Memory B cell (primary cell): ENCODE measurements around the gene CXCR3.
"Not testable (repeated sequence)": the region's sequence is repeated elsewhere in the genome, so short reads cannot be mapped to it uniquely, and the experiment has no call there.

ENCODE experiments used
- ATAC-seq: fragments of 150-1000 bp; cut with Tn5 transposase; 2 replicates; pipeline ENCODE4 v1.10.0; 2021; ENCODE audit warnings: low read depth, mild to moderate bottlenecking, moderate library complexity
- DNase-seq, 2 donors: peaks; one replicate each; pipeline ENCODE4 v3.0.0; 2022; ENCODE audit warnings: low spot score in 2 of 2
- H3K27ac Mint-ChIP-seq: one replicate; pipeline ENCODE4 v1.8.0; 2022; ENCODE audit warnings: mild to moderate bottlenecking, moderate library complexity, mixed read lengths
- H3K27me3 Mint-ChIP-seq: one replicate; pipeline ENCODE4 v1.8.0; 2022; ENCODE audit warnings: mixed read lengths
- H3K36me3 Mint-ChIP-seq: one replicate; pipeline ENCODE4 v1.8.0; 2022; ENCODE audit warnings: mild to moderate bottlenecking, mixed read lengths
- H3K4me1 Mint-ChIP-seq: one replicate; pipeline ENCODE4 v1.8.0; 2022; ENCODE audit warnings: mixed read lengths
- H3K4me3 Mint-ChIP-seq: one replicate; pipeline ENCODE4 v1.8.0; 2022; ENCODE audit warnings: mild to moderate bottlenecking, moderate library complexity, mixed read lengths
- H3K9me3 Mint-ChIP-seq: one replicate; pipeline ENCODE4 v1.8.0; 2022; ENCODE audit warnings: mixed read lengths

Gene CXCR3

GRCh38 chrX:71653344-71653743, 35.0 kb upstream of the CXCR3 start:
- Mint-ChIP-seq H3K4me1 (peaks cover 7% of the 10 kb centered on the region), H3K27ac (no peak overlapping the region), H3K36me3 (no peaks in the 10 kb centered on the region)

GRCh38 chrX:71652405-71652804, 34.1 kb upstream of the CXCR3 start:
- Mint-ChIP-seq H3K9me3 (no peaks in the 10 kb centered on the region), H3K27me3 (no peaks in the 10 kb centered on the region), H3K4me1 (peaks cover 7% of the 10 kb centered on the region), H3K36me3 (no peaks in the 10 kb centered on the region), H3K4me3 (no peak overlapping the region), H3K27ac (no peak overlapping the region)
- ATAC-seq (peak; percentile 50), DNase-seq (peak; percentile 26 to 43)

More at GRCh38 chrX:71653344-71653743, 35.0 kb upstream of the CXCR3 start:
- H3K27me3 Mint-ChIP-seq = no peaks in the 10 kb centered on the region
- H3K9me3 Mint-ChIP-seq = no peaks in the 10 kb centered on the region
- no peak overlapping the region for H3K4me3 Mint-ChIP-seq
- no peak for ATAC-seq
- no peak for DNase-seq

- DNase-seq = peak in 1 of 2 donors; percentile 33
- peak; percentile 90 for ATAC-seq
These were observed 32.1 kb upstream of the CXCR3 start for GRCh38 chrX:71650333-71650969.

GRCh38 chrX:71644406-71644805, 26.1 kb upstream of the CXCR3 start:
- ATAC-seq, H3K4me3 Mint-ChIP-seq, DNase-seq, H3K27me3 Mint-ChIP-seq, H3K27ac Mint-ChIP-seq, H3K36me3 Mint-ChIP-seq, H3K9me3 Mint-ChIP-seq, H3K4me1 Mint-ChIP-seq: not testable (repeated sequence)

More at GRCh38 chrX:71650333-71650969, 32.1 kb upstream of the CXCR3 start:
- Mint-ChIP-seq H3K4me1 (peaks cover 4% of the 10 kb centered on the region), H3K9me3 (no peaks in the 10 kb centered on the region), H3K27me3 (no peaks in the 10 kb centered on the region), H3K27ac (no peak overlapping the region), H3K36me3 (no peaks in the 10 kb centered on the region), H3K4me3 (no peak overlapping the region)

GRCh38 chrX:71640002-71640401, 21.7 kb upstream of the CXCR3 start:
- Mint-ChIP-seq H3K27me3 (no peaks in the 10 kb centered on the region), H3K4me1 (peaks cover 20% of the 10 kb centered on the region), H3K9me3 (no peaks in the 10 kb centered on the region), H3K36me3 (no peaks in the 10 kb centered on the region), H3K4me3 (no peak overlapping the region), H3K27ac (no peak overlapping the region)
- DNase-seq (no peak), ATAC-seq (no peak)

GRCh38 chrX:71638409-71638808, 20.1 kb upstream of the CXCR3 start:
- no peak overlapping the region for H3K27ac Mint-ChIP-seq
- H3K9me3 Mint-ChIP-seq = no peaks in the 10 kb centered on the region
- ATAC-seq (no peak), DNase-seq (no peak)
- H3K4me3 Mint-ChIP-seq = no peak overlapping the region
- H3K36me3 Mint-ChIP-seq = no peaks in the 10 kb centered on the region
- H3K4me1 Mint-ChIP-seq = peaks cover 17% of the 10 kb centered on the region
- no peaks in the 10 kb centered on the region for H3K27me3 Mint-ChIP-seq

GRCh38 chrX:71637848-71638247, 19.5 kb upstream of the CXCR3 start:
- H3K27me3 Mint-ChIP-seq = no peaks in the 10 kb centered on the region
- no peak overlapping the region for H3K27ac Mint-ChIP-seq
- H3K9me3 Mint-ChIP-seq = no peaks in the 10 kb centered on the region
- H3K4me3 Mint-ChIP-seq = no peak overlapping the region
- H3K36me3 Mint-ChIP-seq = no peaks in the 10 kb centered on the region
- ATAC-seq = peak; percentile 64
- DNase-seq = no peak
- peaks cover 17% of the 10 kb centered on the region for H3K4me1 Mint-ChIP-seq

GRCh38 chrX:71637253-71637618, 18.9 kb upstream of the CXCR3 start:
- ATAC-seq (peak; percentile 23), DNase-seq (no peak)
- H3K4me3 Mint-ChIP-seq = peak overlapping the region; percentile 0
- no peaks in the 10 kb centered on the region for H3K9me3 Mint-ChIP-seq
- no peaks in the 10 kb centered on the region for H3K36me3 Mint-ChIP-seq
- H3K27me3 Mint-ChIP-seq = no peaks in the 10 kb centered on the region
- peaks cover 14% of the 10 kb centered on the region for H3K4me1 Mint-ChIP-seq
- no peak overlapping the region for H3K27ac Mint-ChIP-seq

- ATAC-seq (peak; percentile 75), DNase-seq (no peak)
- Mint-ChIP-seq H3K36me3 (no peaks in the 10 kb centered on the region), H3K27ac (no peak overlapping the region), H3K9me3 (no peaks in the 10 kb centered on the region), H3K27me3 (no peaks in the 10 kb centered on the region), H3K4me3 (no peak overlapping the region), H3K4me1 (peaks cover 14% of the 10 kb centered on the region)
These were observed 18.3 kb upstream of the CXCR3 start for GRCh38 chrX:71636438-71637252.

- H3K4me3 Mint-ChIP-seq = no peak overlapping the region
- no peak for DNase-seq
- peaks cover 20% of the 10 kb centered on the region for H3K4me1 Mint-ChIP-seq
- no peaks in the 10 kb centered on the region for H3K36me3 Mint-ChIP-seq
- no peak overlapping the region for H3K27ac Mint-ChIP-seq
- no peaks in the 10 kb centered on the region for H3K27me3 Mint-ChIP-seq
- no peak for ATAC-seq
- no peaks in the 10 kb centered on the region for H3K9me3 Mint-ChIP-seq
These were observed 16.1 kb upstream of the CXCR3 start for GRCh38 chrX:71634366-71634765.

- Mint-ChIP-seq H3K4me3 (no peak overlapping the region), H3K27me3 (no peaks in the 10 kb centered on the region)
These were observed 14.8 kb upstream of the CXCR3 start for GRCh38 chrX:71632923-71633657.

GRCh38 chrX:71629467-71629866, 11.2 kb upstream of the CXCR3 start:
- Mint-ChIP-seq H3K4me3 (peak overlapping the region; percentile 63), H3K4me1 (peaks cover 18% of the 10 kb centered on the region), H3K36me3 (no peaks in the 10 kb centered on the region), H3K27me3 (no peaks in the 10 kb centered on the region), H3K27ac (peak overlapping the region; percentile 69), H3K9me3 (no peaks in the 10 kb centered on the region)
- ATAC-seq (peak; percentile 87), DNase-seq (no peak)

More at GRCh38 chrX:71632923-71633657, 14.8 kb upstream of the CXCR3 start:
- Mint-ChIP-seq H3K4me1 (peaks cover 26% of the 10 kb centered on the region), H3K27ac (peak overlapping the region; percentile 38), H3K9me3 (no peaks in the 10 kb centered on the region), H3K36me3 (no peaks in the 10 kb centered on the region)
- ATAC-seq (no peak), DNase-seq (no peak)

- no peaks in the 10 kb centered on the region for H3K27me3 Mint-ChIP-seq
- H3K36me3 Mint-ChIP-seq = no peaks in the 10 kb centered on the region
- peaks cover 26% of the 10 kb centered on the region for H3K4me1 Mint-ChIP-seq
- DNase-seq = no peak
- no peaks in the 10 kb centered on the region for H3K9me3 Mint-ChIP-seq
- no peak for ATAC-seq
- no peak overlapping the region for H3K4me3 Mint-ChIP-seq
- no peak overlapping the region for H3K27ac Mint-ChIP-seq
These were observed 9.5 kb upstream of the CXCR3 start for GRCh38 chrX:71627588-71628404.
